PC-9 (cell line): ENCODE measurements around the gene PDE4B.

Experiments used
- CTCF ChIP-seq: fragments of 200-600 bp; sonication (generic); conservative IDR thresholded peaks from 2 replicates; pipeline ENCODE4 v1.6.1; 2017; ENCODE audit warnings: mixed run types, antibody characterized with exemption, mild to moderate bottlenecking, moderate library complexity
- EZH2 ChIP-seq: fragments of 200-600 bp; sonication (generic); IDR thresholded peaks from 2 replicates; pipeline ENCODE4 v1.8.0; 2017; ENCODE audit warnings: antibody characterized with exemption, low read depth

DNA sequence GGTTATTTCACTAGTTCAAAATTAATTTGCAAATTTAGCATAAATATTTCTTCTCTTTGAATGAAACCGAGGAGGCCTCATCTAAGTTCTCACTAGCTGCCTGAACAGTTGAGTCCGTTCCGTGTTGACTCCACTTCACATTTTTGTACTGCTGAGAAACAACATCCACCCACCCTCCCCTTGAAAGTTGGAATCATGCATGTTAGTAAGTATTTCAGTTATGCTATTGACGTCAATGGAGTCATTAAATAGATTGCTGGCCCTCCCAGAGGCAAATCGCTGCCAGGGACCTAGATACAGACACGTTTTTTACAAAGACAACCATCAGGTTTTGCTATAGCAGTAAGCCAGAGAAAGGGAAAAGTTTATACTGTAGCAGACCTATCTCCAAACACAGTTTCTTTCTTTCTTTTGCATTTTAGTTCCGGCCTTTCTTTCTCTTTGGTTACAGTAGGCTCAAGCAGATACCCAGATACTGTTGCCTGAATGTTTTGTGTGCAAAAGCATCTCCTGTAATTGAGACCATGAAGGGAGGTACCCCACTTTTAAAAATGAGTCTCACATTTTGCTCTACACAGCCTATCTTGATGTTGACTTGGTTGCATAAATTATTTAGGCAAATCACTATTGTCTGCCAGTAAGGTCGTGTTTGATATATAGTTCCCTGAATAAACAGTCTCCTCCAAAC lies 478.7 kb downstream of the PDE4B start:
- no peak for TF ChIP-seq CTCF
- no peak for TF ChIP-seq EZH2
